GM12864 (cell line): ENCODE measurements around the gene BICRAL.
A peak's percentile ranks its signal among the peaks of the same experiment; 100 is the strongest.
"Not testable (repeated sequence)": the region's sequence is repeated elsewhere in the genome, so short reads cannot be mapped to it uniquely, and the experiment has no call there.

ENCODE experiments used
- DNase-seq: peaks from one replicate; pipeline ENCODE4 v3.0.0-alpha.2; 2011; ENCODE audit warnings: low read depth
- H3K4me3 ChIP-seq: 2 replicates; pipeline ENCODE4 v1.5.1; 2011; ENCODE audit warnings: mild to moderate bottlenecking, low read depth, low read length, control low read depth
- CTCF ChIP-seq: IDR thresholded peaks from 2 replicates; pipeline ENCODE4 v1.5.1; 2011; ENCODE audit warnings: low read depth, mild to moderate bottlenecking, moderate library complexity, low read length, control low read depth, inconsistent platforms; ENCODE audit errors: missing control alignments

BICRAL gene

GRCh38 chr6:42781796-42782688 lies at the start of gene BICRAL:
Gene BICRAL, plus strand, starts transcription at chr6:42782052. Its CDS starts 39,971 bp downstream, at chr6:42822023.
- no peak for TF ChIP-seq CTCF
- DNase-seq = no peak
- H3K4me3 ChIP-seq = peak within 1 kb of the TSS; percentile 92

- DNase-seq, H3K4me3 ChIP-seq: not testable (repeated sequence)
Observed at GRCh38 chr6:42733867-42734481, 47.9 kb upstream of the BICRAL start.

GRCh38 chr6:42735976-42736375 lies 45.9 kb upstream of the BICRAL start:
- no peak for DNase-seq
- H3K4me3 ChIP-seq = no peak overlapping the region
- no peak for TF ChIP-seq CTCF

- no peak overlapping the region for H3K4me3 ChIP-seq
- TF ChIP-seq CTCF = no peak
- DNase-seq = no peak
Observed at GRCh38 chr6:42740725-42741124, 41.1 kb upstream of the BICRAL start.

GRCh38 chr6:42742116-42742894 lies 39.5 kb upstream of the BICRAL start:
- H3K4me3 ChIP-seq = no peak overlapping the region
- TF ChIP-seq CTCF = no peak

GRCh38 chr6:42744351-42744893 lies 37.4 kb upstream of the BICRAL start:
- no peak for TF ChIP-seq CTCF
- peak overlapping the region; percentile 99 for H3K4me3 ChIP-seq
- DNase-seq = no peak

More at GRCh38 chr6:42742116-42742894, 39.5 kb upstream of the BICRAL start:
- DNase-seq = no peak
